Endodermal cell (in vitro differentiated cells): Measurements from ENCODE around the gene LRBA. TPM values are rescaled to one million over a fixed set of nuclear protein-coding genes. Genes with fewer than 3 reads are reported as not detected.
A peak's percentile ranks its signal among the peaks of the same experiment; 100 is the strongest.

Source experiments
- DNase-seq: peaks from one replicate; pipeline ENCODE4 v3.0.0-alpha.2; 2017
- H3K27ac ChIP-seq: 2 replicates; pipeline ENCODE4 v1.5.1; 2013; ENCODE audit warnings: mild to moderate bottlenecking, low read depth, low read length, moderate library complexity
- H3K27me3 ChIP-seq: 2 replicates; pipeline ENCODE4 v1.6.1; 2013; ENCODE audit warnings: mild to moderate bottlenecking, low read length, moderate library complexity; ENCODE audit not compliant: insufficient read depth, control insufficient read depth, poor library complexity, severe bottlenecking
- H3K36me3 ChIP-seq: 2 replicates; pipeline ENCODE4 v1.7.0; 2013; ENCODE audit warnings: mild to moderate bottlenecking, low read length, moderate library complexity; ENCODE audit not compliant: control insufficient read depth, insufficient read depth
- H3K4me1 ChIP-seq: one replicate; pipeline ENCODE4 v1.7.0; 2013; ENCODE audit warnings: low read length; ENCODE audit not compliant: control insufficient read depth, insufficient read depth
- H3K4me3 ChIP-seq: 2 replicates; pipeline ENCODE4 v1.5.1; 2013; ENCODE audit warnings: mild to moderate bottlenecking, low read length, moderate library complexity
- H3K9ac ChIP-seq: 2 replicates; pipeline ENCODE4 v1.6.1; 2013; ENCODE audit warnings: mild to moderate bottlenecking, low read length, moderate library complexity; ENCODE audit not compliant: poor library complexity, severe bottlenecking; ENCODE audit errors: extremely low read depth
- H3K9me3 ChIP-seq: 2 replicates; pipeline ENCODE4 v1.6.1; 2013; ENCODE audit warnings: mild to moderate bottlenecking, low read length, moderate library complexity; ENCODE audit not compliant: control insufficient read depth
- H3K27ac Mint-ChIP-seq: 2 replicates; pipeline ENCODE4 v1.8.0; 2020; ENCODE audit warnings: mixed read lengths
- H3K27me3 Mint-ChIP-seq: 2 replicates; pipeline ENCODE4 v1.8.0; 2021; ENCODE audit warnings: mild to moderate bottlenecking, mixed read lengths; ENCODE audit not compliant: insufficient read depth
- H3K36me3 Mint-ChIP-seq: 2 replicates; pipeline ENCODE4 v1.8.0; 2020; ENCODE audit warnings: low read depth, mixed read lengths
- H3K4me1 Mint-ChIP-seq: 2 replicates; pipeline ENCODE4 v1.8.0; 2020; ENCODE audit warnings: mixed read lengths
- H3K4me3 Mint-ChIP-seq: 2 replicates; pipeline ENCODE4 v1.8.0; 2020; ENCODE audit warnings: mild to moderate bottlenecking, moderate library complexity, mixed read lengths
- H3K9me3 Mint-ChIP-seq: 2 replicates; pipeline ENCODE4 v1.8.0; 2020; ENCODE audit warnings: mild to moderate bottlenecking, mixed read lengths
- WGBS, 2 experiments: methylation state at CpG; one replicate each; pipeline versions ENCODE4 v1.1.5 to v1.1.7; 2013; ENCODE audit warnings: missing lambda C conversion rate in 2 of 2, mixed read lengths in 1 of 2; ENCODE audit not compliant: insufficient coverage in 1 of 2, insufficient read length in 1 of 2; 5-methylcytosine and 5-hydroxymethylcytosine counted together
- total RNA-seq, 2 donors: library from RNA; stranded (reverse); fragmentation: NEBNext Ultra II Directional in 1 of 2; extraction: Animal tissue kit (Norgen Biotek cat#: 25700) in 1 of 2; gene quantifications; 2 replicates in 1 of 2; 3 replicates in 1 of 2; pipeline ENCODE4 v1.2.1, GENCODE V29; 2021
- TF ChIP-seq, protein P1 (sequence below): fragments of 200-600 bp; sonication (generic); conservative IDR thresholded peaks from 2 replicates; pipeline ENCODE4 v1.5.0; 2021; ENCODE audit warnings: antibody characterized with exemption, mild to moderate bottlenecking

The LRBA gene
- total RNA-seq, 2 donors from 2014 or later = 77.3 to 95.9 TPM

DNA sequence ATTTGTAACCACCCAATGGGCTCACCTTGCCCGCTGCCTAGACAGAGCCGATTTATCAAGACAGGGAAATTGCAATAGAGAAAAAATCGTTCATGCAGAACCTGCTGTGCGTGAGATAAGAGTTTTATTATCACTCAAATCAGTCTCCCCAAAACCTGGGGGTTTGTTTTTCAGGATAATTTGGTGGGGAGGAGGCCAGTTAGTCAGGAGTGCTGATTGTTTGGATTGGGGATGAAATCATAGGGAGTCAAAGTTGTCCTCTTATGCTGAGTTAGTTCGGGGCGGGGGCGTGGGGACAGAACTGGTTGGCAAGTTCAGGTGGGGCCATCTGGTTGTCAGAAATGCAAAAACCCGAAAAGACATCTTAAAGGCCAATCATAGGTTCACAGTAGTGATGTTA, 230.1 kb downstream of the LRBA start:
- H3K9ac ChIP-seq = no peak overlapping the region
- Mint-ChIP-seq H3K27ac (no peak overlapping the region), H3K27me3 (no peaks in the 10 kb centered on the region), H3K4me3 (no peak overlapping the region), H3K9me3 (no peaks in the 10 kb centered on the region), H3K4me1 (peaks cover 28% of the 10 kb centered on the region), H3K36me3 (peaks cover 23% of the 10 kb centered on the region)
- peaks cover 3% of the 10 kb centered on the region for H3K4me1 ChIP-seq
- TF ChIP-seq, protein P1, sequence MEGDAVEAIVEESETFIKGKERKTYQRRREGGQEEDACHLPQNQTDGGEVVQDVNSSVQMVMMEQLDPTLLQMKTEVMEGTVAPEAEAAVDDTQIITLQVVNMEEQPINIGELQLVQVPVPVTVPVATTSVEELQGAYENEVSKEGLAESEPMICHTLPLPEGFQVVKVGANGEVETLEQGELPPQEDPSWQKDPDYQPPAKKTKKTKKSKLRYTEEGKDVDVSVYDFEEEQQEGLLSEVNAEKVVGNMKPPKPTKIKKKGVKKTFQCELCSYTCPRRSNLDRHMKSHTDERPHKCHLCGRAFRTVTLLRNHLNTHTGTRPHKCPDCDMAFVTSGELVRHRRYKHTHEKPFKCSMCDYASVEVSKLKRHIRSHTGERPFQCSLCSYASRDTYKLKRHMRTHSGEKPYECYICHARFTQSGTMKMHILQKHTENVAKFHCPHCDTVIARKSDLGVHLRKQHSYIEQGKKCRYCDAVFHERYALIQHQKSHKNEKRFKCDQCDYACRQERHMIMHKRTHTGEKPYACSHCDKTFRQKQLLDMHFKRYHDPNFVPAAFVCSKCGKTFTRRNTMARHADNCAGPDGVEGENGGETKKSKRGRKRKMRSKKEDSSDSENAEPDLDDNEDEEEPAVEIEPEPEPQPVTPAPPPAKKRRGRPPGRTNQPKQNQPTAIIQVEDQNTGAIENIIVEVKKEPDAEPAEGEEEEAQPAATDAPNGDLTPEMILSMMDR = no peak
- H3K4me3 ChIP-seq = no peak overlapping the region
- no peaks in the 10 kb centered on the region for H3K9me3 ChIP-seq
- peaks cover 8% of the 10 kb centered on the region for H3K36me3 ChIP-seq
- DNase-seq = no peak
- no peaks in the 10 kb centered on the region for H3K27me3 ChIP-seq
- 83% methylated on average over 8 of the region's 8 CpGs; no CpG with 5 or more reads in 1 of the 2 experiments for WGBS, 2 experiments
- no peak overlapping the region for H3K27ac ChIP-seq

DNA sequence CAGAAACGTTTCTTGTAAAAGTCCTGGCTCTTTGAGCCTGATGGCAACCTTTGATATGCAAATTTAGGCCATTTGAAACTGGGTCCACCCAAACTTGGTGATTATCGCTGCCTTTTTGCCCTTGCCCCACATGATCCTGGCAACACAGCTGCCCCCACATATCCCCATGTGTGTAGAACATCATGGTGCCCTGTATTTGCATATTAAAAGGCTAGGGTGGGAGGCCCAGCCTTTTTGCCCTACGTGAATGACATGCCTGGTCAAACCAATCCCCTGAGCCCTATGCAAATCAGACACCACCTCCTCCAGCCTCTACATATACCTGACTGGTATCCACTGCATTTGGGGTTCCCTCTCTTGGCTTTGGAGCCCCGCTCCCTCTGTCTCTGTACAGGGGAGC, 230.8 kb downstream of the LRBA start:
- no peak overlapping the region for H3K27ac ChIP-seq
- H3K36me3 Mint-ChIP-seq = peaks cover 23% of the 10 kb centered on the region
- peaks cover 8% of the 10 kb centered on the region for H3K36me3 ChIP-seq
- 61 to 68% methylated on average over 3 to 4 of the region's 4 CpGs for WGBS, 2 experiments
- H3K27ac Mint-ChIP-seq = no peak overlapping the region
- no peak overlapping the region for H3K4me3 Mint-ChIP-seq
- H3K9ac ChIP-seq = no peak overlapping the region
- peaks cover 3% of the 10 kb centered on the region for H3K4me1 ChIP-seq
- H3K4me3 ChIP-seq = no peak overlapping the region
- no peaks in the 10 kb centered on the region for H3K9me3 Mint-ChIP-seq
- no peaks in the 10 kb centered on the region for H3K27me3 ChIP-seq
- no peaks in the 10 kb centered on the region for H3K27me3 Mint-ChIP-seq
- peaks cover 25% of the 10 kb centered on the region for H3K4me1 Mint-ChIP-seq
- DNase-seq = peak; percentile 74
- H3K9me3 ChIP-seq = no peaks in the 10 kb centered on the region
- TF ChIP-seq, protein P1 = no peak

DNA sequence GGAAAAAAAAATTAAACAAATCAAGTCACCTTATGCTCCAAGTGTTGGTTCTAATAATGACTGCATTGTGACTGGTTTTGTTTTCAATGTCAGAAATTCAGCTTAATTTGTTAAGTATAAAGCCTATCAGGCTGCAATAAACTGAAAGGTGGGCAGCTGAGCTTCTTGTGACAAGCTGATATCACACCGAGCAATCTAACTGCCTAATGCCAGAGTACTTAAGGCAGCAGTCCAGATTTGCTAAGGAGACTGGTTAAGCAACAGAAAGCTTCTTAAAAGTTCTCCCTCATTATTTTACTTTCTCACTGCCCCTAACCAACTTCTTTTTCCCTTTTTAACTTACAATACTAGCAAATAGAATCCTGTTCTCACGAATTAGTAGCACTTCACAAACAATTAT, 232.2 kb downstream of the LRBA start:
- H3K27me3 Mint-ChIP-seq = no peaks in the 10 kb centered on the region
- no peak overlapping the region for H3K9ac ChIP-seq
- peaks cover 3% of the 10 kb centered on the region for H3K4me1 ChIP-seq
- peaks cover 23% of the 10 kb centered on the region for H3K36me3 Mint-ChIP-seq
- H3K9me3 ChIP-seq = no peaks in the 10 kb centered on the region
- H3K36me3 ChIP-seq = peaks cover 8% of the 10 kb centered on the region
- H3K9me3 Mint-ChIP-seq = no peaks in the 10 kb centered on the region
- no peaks in the 10 kb centered on the region for H3K27me3 ChIP-seq
- no peak overlapping the region for H3K27ac Mint-ChIP-seq
- peaks cover 25% of the 10 kb centered on the region for H3K4me1 Mint-ChIP-seq
- no peak overlapping the region for H3K27ac ChIP-seq
- TF ChIP-seq, protein P1 = no peak
- H3K4me3 ChIP-seq = no peak overlapping the region
- 81 to 100% methylated on average over 1 to 2 of the region's 2 CpGs for WGBS, 2 experiments
- H3K4me3 Mint-ChIP-seq = no peak overlapping the region
- no peak for DNase-seq
